Suprapubic skin (tissue), 4 donors: Measurements from ENCODE around the gene LMBRD1. TPM values are rescaled to one million over a fixed set of nuclear protein-coding genes. Genes with fewer than 3 reads are reported as not detected.
"Not testable (repeated sequence)": the region's sequence is repeated elsewhere in the genome, so short reads cannot be mapped to it uniquely, and the experiment has no call there.

Source experiments
- DNase-seq, 2 donors: peaks; one replicate each; pipeline ENCODE4 v3.0.0-alpha.2; 2019; ENCODE audit warnings: low spot score in 2 of 2
- H3K27ac ChIP-seq: fragments of 200-600 bp; sonication (generic); one replicate; pipeline ENCODE4 v1.5.1; 2019
- H3K27me3 ChIP-seq: fragments of 200-600 bp; sonication (generic); one replicate; pipeline ENCODE4 v1.5.1; 2019
- H3K36me3 ChIP-seq: fragments of 200-600 bp; sonication (generic); one replicate; pipeline ENCODE4 v1.5.1; 2019
- H3K4me1 ChIP-seq: fragments of 200-600 bp; sonication (generic); one replicate; pipeline ENCODE4 v1.5.1; 2019
- H3K4me3 ChIP-seq: fragments of 200-600 bp; sonication (generic); one replicate; pipeline ENCODE4 v1.5.1; 2019; ENCODE audit warnings: mild to moderate bottlenecking
- H3K9me3 ChIP-seq: fragments of 200-600 bp; sonication (generic); one replicate; pipeline ENCODE4 v1.5.1; 2019
- EP300 ChIP-seq: sonication (generic); formaldehyde crosslinking; IDR thresholded peaks from one replicate; pipeline ENCODE4 v1.6.1; 2017; ENCODE audit warnings: antibody characterized with exemption
- POLR2A ChIP-seq, 2 donors: fragments of 450-650 bp; IDR thresholded peaks; one replicate each; pipeline ENCODE4 v1.6.1; 2017; ENCODE audit warnings: antibody characterized with exemption in 2 of 2, mild to moderate bottlenecking in 2 of 2, moderate library complexity in 2 of 2
- POLR2AphosphoS5 ChIP-seq, 3 donors: sonication (generic); formaldehyde crosslinking; IDR thresholded peaks; one replicate each; pipeline ENCODE4 v1.6.1; 2017; ENCODE audit warnings: antibody characterized with exemption in 3 of 3
- WGBS: methylation state at CpG from one replicate; pipeline ENCODE4 v1.1.5; 2018; 5-methylcytosine and 5-hydroxymethylcytosine counted together
- total RNA-seq, 4 donors: library from RNA; depleted of rRNA; stranded (reverse); fragments of >200 nt; gene quantifications; one replicate each; pipeline ENCODE4 v1.1.0, GENCODE V29; 2016
- TF ChIP-seq, protein P1 (sequence below), 2 donors: fragments of 200-600 bp in 1 of 2; fragments of 450-650 bp in 1 of 2; sonication (generic) in 1 of 2; IDR thresholded peaks; one replicate each; pipeline ENCODE4 v1.5.1; 2016 to 2019; ENCODE audit warnings: antibody characterized with exemption in 2 of 2, mild to moderate bottlenecking in 1 of 2, moderate library complexity in 1 of 2

Gene LMBRD1
- total RNA-seq, 4 donors from 2014 or later, result 43.5 to 58.6 (median 47.5) TPM

DNA sequence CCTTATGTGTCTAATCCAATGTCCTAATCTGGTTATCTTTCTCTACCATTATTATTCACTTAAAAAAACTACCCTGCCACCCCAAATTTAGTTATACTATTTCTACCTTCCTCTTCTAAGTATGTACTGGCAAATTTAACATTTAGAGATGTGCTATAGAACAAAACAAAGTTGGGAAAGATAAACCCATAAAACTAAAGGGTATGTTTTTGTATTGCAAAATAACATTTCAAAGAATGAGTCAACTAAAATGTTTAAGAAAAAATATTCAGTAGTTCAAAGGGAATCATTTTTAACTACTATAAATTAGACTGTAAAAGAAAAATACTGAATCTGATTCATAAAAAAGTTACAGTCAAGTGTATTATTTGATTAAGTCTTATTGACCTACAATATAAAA is 103.0 kb downstream of the LMBRD1 start:
- TF ChIP-seq POLR2AphosphoS5 (IDR thresholded peaks at IDR 0.05) (no peak), POLR2A (IDR thresholded peaks at IDR 0.05) (no peak)
- TF ChIP-seq, protein P1, sequence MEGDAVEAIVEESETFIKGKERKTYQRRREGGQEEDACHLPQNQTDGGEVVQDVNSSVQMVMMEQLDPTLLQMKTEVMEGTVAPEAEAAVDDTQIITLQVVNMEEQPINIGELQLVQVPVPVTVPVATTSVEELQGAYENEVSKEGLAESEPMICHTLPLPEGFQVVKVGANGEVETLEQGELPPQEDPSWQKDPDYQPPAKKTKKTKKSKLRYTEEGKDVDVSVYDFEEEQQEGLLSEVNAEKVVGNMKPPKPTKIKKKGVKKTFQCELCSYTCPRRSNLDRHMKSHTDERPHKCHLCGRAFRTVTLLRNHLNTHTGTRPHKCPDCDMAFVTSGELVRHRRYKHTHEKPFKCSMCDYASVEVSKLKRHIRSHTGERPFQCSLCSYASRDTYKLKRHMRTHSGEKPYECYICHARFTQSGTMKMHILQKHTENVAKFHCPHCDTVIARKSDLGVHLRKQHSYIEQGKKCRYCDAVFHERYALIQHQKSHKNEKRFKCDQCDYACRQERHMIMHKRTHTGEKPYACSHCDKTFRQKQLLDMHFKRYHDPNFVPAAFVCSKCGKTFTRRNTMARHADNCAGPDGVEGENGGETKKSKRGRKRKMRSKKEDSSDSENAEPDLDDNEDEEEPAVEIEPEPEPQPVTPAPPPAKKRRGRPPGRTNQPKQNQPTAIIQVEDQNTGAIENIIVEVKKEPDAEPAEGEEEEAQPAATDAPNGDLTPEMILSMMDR (IDR thresholded peaks at IDR 0.05), result no peak
- no peak for DNase-seq
- Histone ChIP-seq H3K4me3 (no peak overlapping the region), H3K36me3 (peaks cover 21% of the 10 kb centered on the region), H3K27me3 (no peaks in the 10 kb centered on the region), H3K9me3 (no peaks in the 10 kb centered on the region), H3K4me1 (no peaks in the 10 kb centered on the region), H3K27ac (no peak overlapping the region)

- H3K4me1 ChIP-seq, result no peaks in the 10 kb centered on the region
- TF ChIP-seq, protein P1 (IDR thresholded peaks at IDR 0.05), result no peak
- TF ChIP-seq EP300 (no peak), POLR2A (IDR thresholded peaks at IDR 0.05) (no peak), POLR2AphosphoS5 (IDR thresholded peaks at IDR 0.05) (no peak)
- 93% methylated on average over 1 of the region's 1 CpG for WGBS
These were observed 105.8 kb downstream of the LMBRD1 start for GRCh38 chr6:69690986-69691385.

DNA sequence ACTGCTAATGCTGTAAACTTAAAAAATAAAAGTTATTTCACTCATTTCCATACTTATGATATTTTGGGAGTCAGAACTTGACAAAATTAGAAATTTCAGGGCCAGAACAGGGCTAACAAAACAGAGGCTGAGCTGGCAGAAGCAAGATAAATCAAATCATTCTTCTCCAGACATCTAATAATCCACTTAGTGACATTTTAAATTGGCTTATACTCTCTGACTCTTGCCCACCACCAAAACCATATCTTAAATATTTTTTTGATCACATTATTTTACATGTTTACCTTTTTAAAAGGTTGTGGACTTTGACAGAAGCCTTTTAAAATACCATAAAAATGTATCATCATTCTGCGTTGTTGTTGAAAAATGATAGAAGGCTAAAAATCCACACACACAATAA is 116.5 kb downstream of the LMBRD1 start:
- TF ChIP-seq POLR2AphosphoS5 (IDR thresholded peaks at IDR 0.05) (no peak), EP300 (no peak), POLR2A (IDR thresholded peaks at IDR 0.05) (no peak)
- TF ChIP-seq, protein P1 (IDR thresholded peaks at IDR 0.05), result no peak
- 98% methylated on average over 1 of the region's 1 CpG for WGBS
- H3K27me3 ChIP-seq, result no peaks in the 10 kb centered on the region
- H3K4me1 ChIP-seq, result no peaks in the 10 kb centered on the region
- no peak overlapping the region for H3K27ac ChIP-seq
- peaks cover 18% of the 10 kb centered on the region for H3K36me3 ChIP-seq
- no peak for DNase-seq
- no peak overlapping the region for H3K4me3 ChIP-seq
- H3K9me3 ChIP-seq, result no peaks in the 10 kb centered on the region

More at GRCh38 chr6:69690986-69691385, 105.8 kb downstream of the LMBRD1 start:
- Histone ChIP-seq H3K27ac (no peak overlapping the region), H3K9me3 (no peaks in the 10 kb centered on the region), H3K36me3 (peaks cover 3% of the 10 kb centered on the region), H3K27me3 (no peaks in the 10 kb centered on the region), H3K4me3 (no peak overlapping the region)
- no peak for DNase-seq

DNA sequence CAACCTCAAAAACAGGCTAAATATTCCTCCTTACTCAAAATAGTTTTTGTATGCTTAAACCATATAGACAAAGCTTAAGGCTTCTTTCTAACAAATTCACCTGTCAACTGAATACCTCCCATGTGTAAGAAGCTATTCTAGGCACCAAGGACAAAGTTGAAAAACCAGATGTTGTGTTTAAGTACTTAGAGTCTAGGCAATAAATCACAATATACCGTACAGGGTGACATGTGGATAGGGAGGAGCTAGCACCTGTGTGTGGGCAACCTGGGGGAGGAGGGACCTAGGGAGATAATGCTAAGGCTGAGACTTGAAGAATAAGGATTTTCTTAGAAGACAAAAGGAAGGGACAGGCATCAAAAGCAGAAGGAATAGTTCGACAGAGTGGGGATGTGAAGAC is 123.5 kb downstream of the LMBRD1 start:
- Histone ChIP-seq H3K27ac (no peak overlapping the region), H3K36me3 (peaks cover 56% of the 10 kb centered on the region), H3K9me3 (no peaks in the 10 kb centered on the region), H3K4me1 (no peaks in the 10 kb centered on the region), H3K4me3 (no peak overlapping the region), H3K27me3 (no peaks in the 10 kb centered on the region)
- no peak for TF ChIP-seq POLR2AphosphoS5 (IDR thresholded peaks at IDR 0.05)
- 36% methylated on average over 2 of the region's 2 CpGs for WGBS
- DNase-seq, result no peak

GRCh38 chr6:69668916-69669315 is 127.9 kb downstream of the LMBRD1 start:
- no peaks in the 10 kb centered on the region for H3K4me1 ChIP-seq
- H3K36me3 ChIP-seq, result peaks cover 28% of the 10 kb centered on the region
- 48% methylated on average over 4 of the region's 4 CpGs for WGBS
- H3K9me3 ChIP-seq, result no peaks in the 10 kb centered on the region
- DNase-seq, result no peak
- no peaks in the 10 kb centered on the region for H3K27me3 ChIP-seq
- TF ChIP-seq POLR2A (IDR thresholded peaks at IDR 0.05), result no peak
- TF ChIP-seq, protein P1 (IDR thresholded peaks at IDR 0.05), result no peak
- no peak for TF ChIP-seq POLR2AphosphoS5 (IDR thresholded peaks at IDR 0.05)
- no peak for TF ChIP-seq EP300
- no peak overlapping the region for H3K4me3 ChIP-seq
- H3K27ac ChIP-seq, result no peak overlapping the region

- not testable (repeated sequence) for H3K4me3 ChIP-seq, H3K27ac ChIP-seq, H3K36me3 ChIP-seq, H3K9me3 ChIP-seq, H3K4me1 ChIP-seq, DNase-seq, H3K27me3 ChIP-seq
- WGBS, result 81% methylated on average over 9 of the region's 9 CpGs
These were observed 130.0 kb downstream of the LMBRD1 start for GRCh38 chr6:69666779-69667178.
